Activated T-helper 2 cell treated with anti-CD3 and anti-CD28 coated beads, Interferon-gamma antibody, Interleukin-2, Interleukin-4, amounts not matched to agents 10 μg/mL and 5 μg/mL and 100 μg/mL, durations not matched to agents 14 hours and 24 hours and 36 hours (primary cell): Measurements from ENCODE around the gene SLC32A1. TPM values are rescaled to one million over a fixed set of nuclear protein-coding genes. Genes with fewer than 3 reads are reported as not detected.

Experiments used
- DNase-seq: peaks from one replicate; pipeline ENCODE4 v3.0.0; 2021; ENCODE audit warnings: low spot score
- H3K27ac Mint-ChIP-seq: one replicate; pipeline ENCODE4 v1.8.0; 2021; ENCODE audit warnings: mixed read lengths
- H3K27me3 Mint-ChIP-seq: one replicate; pipeline ENCODE4 v1.8.0; 2021; ENCODE audit warnings: low read depth, mixed read lengths
- H3K36me3 Mint-ChIP-seq: one replicate; pipeline ENCODE4 v1.8.0; 2021; ENCODE audit warnings: low read depth, mixed read lengths
- H3K4me1 Mint-ChIP-seq: one replicate; pipeline ENCODE4 v1.8.0; 2021; ENCODE audit warnings: low read depth, mixed read lengths
- H3K4me3 Mint-ChIP-seq: one replicate; pipeline ENCODE4 v1.8.0; 2021; ENCODE audit warnings: low read depth, mild to moderate bottlenecking, moderate library complexity, mixed read lengths
- H3K9me3 Mint-ChIP-seq: one replicate; pipeline ENCODE4 v1.8.0; 2021; ENCODE audit warnings: mixed read lengths
- intact Hi-C: fragments of 100-400 bp; cut with micrococcal nuclease; formaldehyde crosslinking; loops from one replicate; pipeline ENCODE4 v1.15.1; 2023
- total RNA-seq: library from RNA; stranded (reverse); gene quantifications from 2 replicates; pipeline ENCODE4 v1.2.3, GENCODE V29; 2022

Gene SLC32A1
- not detected in 2 replicates for total RNA-seq

GRCh38 chr20:38723848-38724625, at the start of gene SLC32A1:
SLC32A1 (plus strand) TSS chr20:38724486; CDS start chr20:38724725, 239 bp downstream.
- Mint-ChIP-seq H3K27me3 (peaks cover 84% of the 10 kb centered on the region), H3K27ac (peak within 1 kb of the TSS; percentile 10), H3K9me3 (peaks cover under 1% of the 10 kb centered on the region), H3K36me3 (peaks cover 4% of the 10 kb centered on the region), H3K4me1 (peaks cover 23% of the 10 kb centered on the region), H3K4me3 (no peak within 1 kb of the TSS)
- no peak for DNase-seq
- intact Hi-C loops: loop anchor here (5.0 kb wide), 1 partner anchor 37 kb away; no protein-coding TSS in a partner anchor

GRCh38 chr20:38674765-38675133, 49.5 kb upstream of the SLC32A1 start:
- Mint-ChIP-seq H3K27ac (no peak overlapping the region), H3K27me3 (peaks cover 37% of the 10 kb centered on the region), H3K4me1 (peaks cover 5% of the 10 kb centered on the region), H3K36me3 (no peaks in the 10 kb centered on the region), H3K9me3 (no peaks in the 10 kb centered on the region), H3K4me3 (peak overlapping the region; percentile 74)
- intact Hi-C loops: no loop called here
- DNase-seq: no peak

GRCh38 chr20:38676576-38676975, 47.7 kb upstream of the SLC32A1 start:
- H3K27ac Mint-ChIP-seq: no peak overlapping the region
- peaks cover 5% of the 10 kb centered on the region for H3K4me1 Mint-ChIP-seq
- peaks cover 32% of the 10 kb centered on the region for H3K27me3 Mint-ChIP-seq
- no peaks in the 10 kb centered on the region for H3K9me3 Mint-ChIP-seq
- H3K36me3 Mint-ChIP-seq: no peaks in the 10 kb centered on the region
- DNase-seq: no peak
- intact Hi-C loops: no loop called here
- H3K4me3 Mint-ChIP-seq: no peak overlapping the region

GRCh38 chr20:38680500-38681306, 43.6 kb upstream of the SLC32A1 start:
- no peak for DNase-seq
- H3K36me3 Mint-ChIP-seq: no peaks in the 10 kb centered on the region
- H3K27ac Mint-ChIP-seq: no peak overlapping the region
- H3K4me3 Mint-ChIP-seq: no peak overlapping the region
- H3K9me3 Mint-ChIP-seq: no peaks in the 10 kb centered on the region
- H3K27me3 Mint-ChIP-seq: peaks cover 8% of the 10 kb centered on the region
- intact Hi-C loops: no loop called here
- no peaks in the 10 kb centered on the region for H3K4me1 Mint-ChIP-seq

- Mint-ChIP-seq H3K27me3 (peaks cover 6% of the 10 kb centered on the region), H3K9me3 (no peaks in the 10 kb centered on the region), H3K27ac (no peak overlapping the region), H3K36me3 (no peaks in the 10 kb centered on the region), H3K4me1 (no peaks in the 10 kb centered on the region), H3K4me3 (no peak overlapping the region)
- intact Hi-C loops: loop anchor here (5.0 kb wide), 1 partner anchor 37 kb away; the partner anchor contains the start of gene SLC32A1
- DNase-seq: no peak
Observed at GRCh38 chr20:38685271-38685670, 39.0 kb upstream of the SLC32A1 start.

GRCh38 chr20:38685853-38686473, 38.3 kb upstream of the SLC32A1 start:
- Mint-ChIP-seq H3K4me1 (no peaks in the 10 kb centered on the region), H3K27me3 (peaks cover 9% of the 10 kb centered on the region), H3K4me3 (no peak overlapping the region), H3K27ac (no peak overlapping the region), H3K36me3 (no peaks in the 10 kb centered on the region), H3K9me3 (no peaks in the 10 kb centered on the region)
- intact Hi-C loops: loop anchor here (5.0 kb wide), 1 partner anchor 36 kb away; the partner anchor contains the start of gene SLC32A1
- peak; percentile 30 for DNase-seq

GRCh38 chr20:38692436-38693411, 31.6 kb upstream of the SLC32A1 start:
- Mint-ChIP-seq H3K9me3 (no peaks in the 10 kb centered on the region), H3K27me3 (peaks cover 3% of the 10 kb centered on the region), H3K4me1 (no peaks in the 10 kb centered on the region), H3K27ac (no peak overlapping the region), H3K4me3 (no peak overlapping the region), H3K36me3 (no peaks in the 10 kb centered on the region)
- DNase-seq: peak; percentile 13
- intact Hi-C loops: no loop called here

GRCh38 chr20:38697306-38697705, 27.0 kb upstream of the SLC32A1 start:
- H3K36me3 Mint-ChIP-seq: no peaks in the 10 kb centered on the region
- no peaks in the 10 kb centered on the region for H3K9me3 Mint-ChIP-seq
- no peak overlapping the region for H3K4me3 Mint-ChIP-seq
- DNase-seq: no peak
- H3K27ac Mint-ChIP-seq: no peak overlapping the region
- intact Hi-C loops: no loop called here
- no peaks in the 10 kb centered on the region for H3K27me3 Mint-ChIP-seq
- no peaks in the 10 kb centered on the region for H3K4me1 Mint-ChIP-seq

GRCh38 chr20:38698541-38698940, 25.7 kb upstream of the SLC32A1 start:
- intact Hi-C loops: no loop called here
- no peak overlapping the region for H3K27ac Mint-ChIP-seq
- no peaks in the 10 kb centered on the region for H3K27me3 Mint-ChIP-seq
- H3K4me1 Mint-ChIP-seq: no peaks in the 10 kb centered on the region
- no peaks in the 10 kb centered on the region for H3K9me3 Mint-ChIP-seq
- H3K36me3 Mint-ChIP-seq: no peaks in the 10 kb centered on the region
- no peak for DNase-seq
- no peak overlapping the region for H3K4me3 Mint-ChIP-seq

- DNase-seq: no peak
- H3K36me3 Mint-ChIP-seq: no peaks in the 10 kb centered on the region
- H3K27me3 Mint-ChIP-seq: no peaks in the 10 kb centered on the region
- no peak overlapping the region for H3K4me3 Mint-ChIP-seq
- no peaks in the 10 kb centered on the region for H3K9me3 Mint-ChIP-seq
- H3K4me1 Mint-ChIP-seq: no peaks in the 10 kb centered on the region
- H3K27ac Mint-ChIP-seq: no peak overlapping the region
- intact Hi-C loops: no loop called here
Observed at GRCh38 chr20:38700141-38700540, 24.1 kb upstream of the SLC32A1 start.

- Mint-ChIP-seq H3K4me1 (no peaks in the 10 kb centered on the region), H3K4me3 (no peak overlapping the region), H3K9me3 (no peaks in the 10 kb centered on the region), H3K27me3 (no peaks in the 10 kb centered on the region), H3K36me3 (no peaks in the 10 kb centered on the region), H3K27ac (no peak overlapping the region)
- intact Hi-C loops: no loop called here
- DNase-seq: no peak
Observed at GRCh38 chr20:38700926-38701325, 23.4 kb upstream of the SLC32A1 start.

- Mint-ChIP-seq H3K27ac (no peak overlapping the region), H3K27me3 (no peaks in the 10 kb centered on the region), H3K9me3 (no peaks in the 10 kb centered on the region), H3K4me1 (no peaks in the 10 kb centered on the region), H3K4me3 (no peak overlapping the region), H3K36me3 (no peaks in the 10 kb centered on the region)
- intact Hi-C loops: no loop called here
- DNase-seq: no peak
Observed at GRCh38 chr20:38703526-38703925, 20.8 kb upstream of the SLC32A1 start.
